ENCODE data around the gene AKAP7. TPM values are rescaled to one million over a fixed set of nuclear protein-coding genes. Genes with fewer than 3 reads are reported as not detected.

AKAP7 gene
- total RNA-seq, 2 donors from 2014 or later = 10.2 to 11.6 TPM

DNA sequence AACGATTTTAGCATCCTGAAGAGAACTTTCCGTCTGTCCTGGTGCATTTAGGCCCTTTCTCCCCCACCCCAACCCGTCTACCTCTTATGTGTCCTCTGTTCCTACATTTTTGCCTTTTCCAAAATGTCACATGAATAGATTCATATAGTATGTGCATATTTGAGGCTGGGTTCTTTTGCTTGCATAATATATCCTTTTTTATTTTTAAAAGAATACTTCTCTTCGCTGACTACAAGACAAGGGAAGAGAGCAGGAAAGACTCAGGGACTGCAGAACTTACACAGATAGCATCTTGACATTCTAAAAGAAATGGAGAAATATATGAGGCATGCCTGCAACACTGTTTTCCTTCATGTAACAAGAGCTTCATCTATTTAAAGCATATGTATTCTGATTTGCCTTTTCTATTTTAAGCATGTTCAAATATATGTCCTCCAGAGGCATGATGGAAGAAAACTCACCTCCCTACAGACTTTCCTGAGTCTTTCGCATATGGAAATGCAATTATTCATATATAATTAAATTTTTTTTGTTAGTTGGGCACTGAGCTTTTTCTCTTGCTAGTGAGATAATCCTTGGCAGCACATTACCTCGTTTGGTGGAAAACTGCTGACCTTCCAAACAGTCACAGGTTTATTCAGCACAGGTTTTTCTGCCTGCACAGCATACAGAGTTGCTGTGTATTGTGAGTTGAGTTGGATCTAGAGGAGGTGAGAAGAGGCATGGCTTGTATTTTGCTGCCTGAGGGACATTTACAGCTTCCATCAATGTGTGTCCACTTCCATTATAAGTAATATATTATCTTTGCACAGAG is 170.0 kb downstream of the AKAP7 start:
- no peak overlapping the region for H3K27ac ChIP-seq
- TF ChIP-seq CTCF (IDR thresholded peaks at IDR 0.05) = no peak
- peaks cover 0 to 11% of the 10 kb centered on the region in 2 donors for H3K9me3 ChIP-seq
- H3K36me3 ChIP-seq = no peaks in the 10 kb centered on the region
- H3K27me3 ChIP-seq = no peaks in the 10 kb centered on the region
- H3K4me1 ChIP-seq = no peaks in the 10 kb centered on the region
- no peak for DNase-seq (ENCODE audit: low spot score)
- H3K4me3 ChIP-seq = no peak overlapping the region

DNA sequence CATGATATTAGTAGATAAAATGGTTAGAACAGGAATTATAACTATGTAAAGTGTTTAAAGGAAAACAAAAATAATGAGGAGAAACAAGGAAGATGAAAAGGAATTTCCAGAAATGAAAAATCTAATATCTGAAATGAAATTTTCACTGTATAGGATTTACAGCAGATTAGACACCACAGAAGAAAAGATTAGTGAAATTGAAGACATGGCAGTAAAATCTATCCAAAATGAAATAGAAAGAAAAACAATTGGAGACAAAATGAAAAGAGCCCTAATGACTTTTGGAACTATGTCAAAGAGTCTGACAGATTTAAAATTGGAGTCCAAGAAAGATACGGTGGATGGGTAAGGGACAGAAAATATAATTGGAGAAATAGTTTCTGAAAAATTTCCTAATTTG is 174.2 kb downstream of the AKAP7 start:
- Histone ChIP-seq H3K36me3 (no peaks in the 10 kb centered on the region), H3K9me3 (peaks cover 0 to 12% of the 10 kb centered on the region in 2 donors), H3K27me3 (no peaks in the 10 kb centered on the region), H3K27ac (no peak overlapping the region), H3K4me3 (no peak overlapping the region), H3K4me1 (no peaks in the 10 kb centered on the region)
- TF ChIP-seq CTCF (IDR thresholded peaks at IDR 0.05) = no peak
- no peak for DNase-seq (ENCODE audit: low spot score)

DNA sequence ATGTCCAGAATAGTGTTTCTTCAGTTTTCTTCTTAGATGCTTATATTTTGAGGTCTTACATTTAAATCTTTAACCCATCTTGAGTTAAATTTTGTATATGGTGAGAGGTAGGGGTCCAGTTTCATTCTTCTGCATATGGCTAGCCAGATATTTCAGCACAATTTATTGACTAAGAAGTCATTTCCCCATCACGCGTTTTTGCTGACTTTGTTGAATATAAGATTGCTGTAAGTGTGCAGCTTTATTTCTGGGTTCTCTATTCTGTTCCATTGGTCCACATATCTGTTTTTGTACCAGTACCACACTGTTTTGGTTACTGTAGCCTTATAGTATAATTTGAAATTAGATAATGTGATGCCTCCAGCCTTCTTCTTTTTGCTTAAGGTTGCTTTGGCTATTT is 179.6 kb downstream of the AKAP7 start:
- Histone ChIP-seq H3K4me3 (no peak overlapping the region), H3K27ac (no peak overlapping the region), H3K36me3 (no peaks in the 10 kb centered on the region), H3K27me3 (no peaks in the 10 kb centered on the region), H3K4me1 (no peaks in the 10 kb centered on the region), H3K9me3 (peaks cover 0 to 5% of the 10 kb centered on the region in 2 donors)
- no peak for TF ChIP-seq CTCF (IDR thresholded peaks at IDR 0.05)
- DNase-seq (ENCODE audit: low spot score) = no peak

DNA sequence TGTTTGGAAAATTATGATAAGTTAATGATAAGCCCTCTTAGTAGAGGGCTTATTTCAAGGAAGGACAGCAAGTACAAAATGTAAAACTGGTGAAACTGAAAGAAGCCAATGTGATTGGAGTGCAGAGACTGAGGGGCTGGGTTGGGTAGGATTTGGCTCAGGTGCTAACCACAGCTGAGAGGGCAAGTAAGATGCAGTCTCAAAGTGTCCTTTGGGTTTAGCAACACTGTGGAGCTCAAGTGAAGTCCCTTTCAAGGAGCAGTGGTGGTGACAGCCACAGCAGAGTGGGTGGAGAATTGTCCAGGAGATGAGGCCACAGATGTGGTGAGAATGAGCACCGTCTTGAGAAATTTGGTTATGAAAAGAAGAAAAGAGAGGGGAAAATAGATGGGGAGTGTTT is 181.4 kb downstream of the AKAP7 start:
- Histone ChIP-seq H3K4me1 (no peaks in the 10 kb centered on the region), H3K27ac (no peak overlapping the region), H3K4me3 (no peak overlapping the region), H3K27me3 (no peaks in the 10 kb centered on the region), H3K36me3 (no peaks in the 10 kb centered on the region), H3K9me3 (no peaks in the 10 kb centered on the region)
- no peak for DNase-seq (ENCODE audit: low spot score)
- no peak for TF ChIP-seq CTCF (IDR thresholded peaks at IDR 0.05)

DNA sequence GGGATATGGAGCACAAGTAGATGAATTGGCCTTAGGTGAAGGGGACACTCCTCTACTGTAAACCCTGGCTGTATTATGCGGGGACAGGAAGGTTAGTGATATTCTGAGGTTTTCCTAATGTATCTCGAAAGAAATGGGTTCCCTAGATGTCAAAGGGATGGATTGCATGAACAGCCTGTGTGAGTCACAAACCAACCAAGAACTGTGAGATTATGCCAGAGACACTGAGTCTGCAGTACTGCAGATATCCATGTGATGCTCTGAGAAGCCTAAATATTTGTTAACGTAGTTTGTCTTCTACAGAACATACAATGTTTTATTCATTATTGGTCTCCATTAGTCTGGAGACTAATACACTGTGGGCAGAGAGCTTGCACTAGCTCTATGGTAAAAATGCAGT is 182.2 kb downstream of the AKAP7 start:
- DNase-seq (ENCODE audit: low spot score) = no peak
- no peaks in the 10 kb centered on the region for H3K27me3 ChIP-seq
- no peak for TF ChIP-seq CTCF (IDR thresholded peaks at IDR 0.05)
- no peak overlapping the region for H3K27ac ChIP-seq
- H3K4me3 ChIP-seq = no peak overlapping the region
- no peaks in the 10 kb centered on the region for H3K4me1 ChIP-seq
- H3K36me3 ChIP-seq = no peaks in the 10 kb centered on the region
- H3K9me3 ChIP-seq = no peaks in the 10 kb centered on the region

DNA sequence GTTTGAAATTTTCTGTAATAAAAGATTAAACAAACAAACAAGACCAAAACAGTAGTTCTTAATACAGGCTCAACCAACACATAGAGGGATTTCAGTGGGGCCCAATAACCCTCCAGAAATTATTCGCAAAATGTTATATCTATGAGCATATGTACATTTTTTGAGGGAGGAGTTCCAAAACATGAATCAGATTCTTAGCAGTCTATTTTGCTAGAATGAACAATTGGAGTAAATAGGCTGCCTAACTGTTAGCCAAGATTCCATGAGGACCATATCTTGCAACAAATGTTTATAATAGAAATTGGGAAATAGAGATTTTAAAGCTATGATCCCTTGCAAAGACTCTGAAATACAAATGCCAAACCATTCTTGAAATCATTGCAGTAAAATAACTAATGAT is 186.3 kb downstream of the AKAP7 start:
- Histone ChIP-seq H3K36me3 (no peaks in the 10 kb centered on the region), H3K4me1 (no peaks in the 10 kb centered on the region), H3K9me3 (no peaks in the 10 kb centered on the region), H3K4me3 (no peak overlapping the region), H3K27ac (no peak overlapping the region), H3K27me3 (no peaks in the 10 kb centered on the region)
- no peak for DNase-seq (ENCODE audit: low spot score)
- no peak for TF ChIP-seq CTCF (IDR thresholded peaks at IDR 0.05)

All from right atrium auricular region (tissue), 2 donors.